GM12892 (cell line): Measurements from ENCODE around the gene OR1D5.

Experiments
- POLR2A ChIP-seq: IDR thresholded peaks from 2 replicates; pipeline ENCODE4 v1.6.1; 2011; ENCODE audit warnings: low read depth, low read length, control low read depth
- POLR2AphosphoS5 ChIP-seq: IDR thresholded peaks from 2 replicates; pipeline ENCODE4 v1.6.1; 2011; ENCODE audit warnings: low read depth, low read length, control low read depth

GRCh38 chr17:3035256-3035967, 28.0 kb downstream of the OR1D5 start:
- no peak for TF ChIP-seq POLR2A
- no peak for TF ChIP-seq POLR2AphosphoS5
